Endothelial cell of umbilical vein (primary cell): ENCODE measurements around the gene MON1A. TPM values are rescaled to one million over a fixed set of nuclear protein-coding genes. Genes with fewer than 3 reads are reported as not detected.

Source experiments
- BruUV-seq: library from RNA; stranded (reverse); fragments of 400-500 nt; replicated peaks from 2 replicates; lab custom pipeline; 2021; lab: Mats Ljungman, UMichigan
- CTCF ChIA-PET: fragments of 300-600, 350-600 bp; sonication (Branson Sonifier 250); formaldehyde crosslinking; loops from one replicate; lab custom pipeline; 2021; ENCODE audit warnings: antibody characterized with exemption, inconsistent platforms; lab: Charles Lee
- POLR2A ChIA-PET: fragments of 300-600, 350-600 bp; sonication (Branson Sonifier 250); formaldehyde crosslinking; loops from one replicate; lab custom pipeline; 2021; ENCODE audit warnings: antibody characterized with exemption, inconsistent platforms; lab: Charles Lee
- DNase-seq: peaks from one replicate; pipeline ENCODE4 v3.0.0-alpha.2; 2011; ENCODE audit warnings: low read depth, low spot score
- FAIRE-seq: peaks from 2 replicates; lab custom pipeline; 2011; peaks lifted over from hg19 to GRCh38; lab: Jason Lieb, UNC
- H2AFZ ChIP-seq: 2 replicates; pipeline ENCODE4 v1.6.0; 2012; ENCODE audit warnings: low read depth, low read length, control low read depth, inconsistent platforms
- H3K27ac ChIP-seq: 2 replicates; pipeline ENCODE4 v1.5.1; 2011; ENCODE audit warnings: low read depth, mild to moderate bottlenecking, control low read depth, low read length, moderate library complexity; ENCODE audit not compliant: insufficient read depth
- H3K27me3 ChIP-seq, 2 experiments: 2 replicates each; pipeline versions ENCODE4 v1.6.0 to v1.6.1; 2011; ENCODE audit warnings: low read length in 2 of 2, mixed read lengths in 1 of 2; ENCODE audit not compliant: control insufficient read depth in 2 of 2, insufficient read depth in 2 of 2
- H3K36me3 ChIP-seq, 2 experiments: 2 replicates in 1 of 2; 3 replicates in 1 of 2; pipeline ENCODE4 v1.5.1; 2011; ENCODE audit warnings: low read length in 2 of 2, mild to moderate bottlenecking in 1 of 2, moderate library complexity in 1 of 2; ENCODE audit not compliant: control insufficient read depth in 2 of 2, insufficient read depth in 2 of 2; ENCODE audit errors: extremely low read depth in 1 of 2
- H3K4me1 ChIP-seq: 3 replicates; pipeline ENCODE4 v1.5.1; 2011; ENCODE audit warnings: mild to moderate bottlenecking, low read length; ENCODE audit not compliant: control insufficient read depth, insufficient read depth; ENCODE audit errors: extremely low read depth
- H3K4me2 ChIP-seq: 2 replicates; pipeline ENCODE4 v1.6.1; 2011; ENCODE audit warnings: low read length, control low read depth, mixed read lengths; ENCODE audit not compliant: insufficient read depth
- H3K4me3 ChIP-seq, 3 experiments: fragments of 200-600 bp in 1 of 3; sonication (generic), shearing (Covaris generic) in 1 of 3; replicated peaks in 1 of 3; 2 replicates each; pipeline ENCODE4 v1.5.1; 2011 to 2016; ENCODE audit warnings: control low read depth in 3 of 3, low read length in 3 of 3, mild to moderate bottlenecking in 2 of 3, inconsistent platforms in 1 of 3, low read depth in 1 of 3, moderate library complexity in 1 of 3; ENCODE audit not compliant: insufficient read depth in 1 of 3
- H3K79me2 ChIP-seq: 2 replicates; pipeline ENCODE4 v1.6.0; 2012; ENCODE audit warnings: low read length, inconsistent platforms; ENCODE audit not compliant: control insufficient read depth, insufficient read depth
- H3K9ac ChIP-seq: replicated peaks from 2 replicates; pipeline ENCODE3; 2011; ENCODE audit warnings: low read length, control low read depth; ENCODE audit not compliant: insufficient read depth; ENCODE audit errors: extremely low read depth
- H3K9me1 ChIP-seq: replicated peaks from 3 replicates; pipeline ENCODE4 v1.6.0; 2011; ENCODE audit warnings: mild to moderate bottlenecking, low read length; ENCODE audit not compliant: control insufficient read depth, insufficient read depth; ENCODE audit errors: extremely low read depth
- H3K9me3 ChIP-seq: replicated peaks from 2 replicates; pipeline ENCODE4 v1.5.1; 2012; ENCODE audit warnings: low read length, inconsistent platforms; ENCODE audit not compliant: control insufficient read depth, insufficient read depth
- H4K20me1 ChIP-seq: replicated peaks from 2 replicates; pipeline ENCODE3; 2011; ENCODE audit warnings: mild to moderate bottlenecking, low read length; ENCODE audit not compliant: control insufficient read depth, insufficient read depth; ENCODE audit errors: extremely low read depth
- CTCF ChIP-seq, 2 donors: IDR thresholded peaks; 1 replicate in 1 of 2; 2 replicates in 1 of 2; pipeline ENCODE4 v1.5.1; 2011; ENCODE audit warnings: low read length in 2 of 2, mild to moderate bottlenecking in 2 of 2, moderate library complexity in 2 of 2, control low read depth in 1 of 2, inconsistent platforms in 1 of 2, low read depth in 1 of 2; ENCODE audit not compliant: insufficient read depth in 1 of 2; ENCODE audit errors: extremely low read depth in 1 of 2
- EZH2 ChIP-seq: IDR thresholded peaks from 2 replicates; pipeline ENCODE4 v1.6.1; 2012; ENCODE audit warnings: borderline replicate concordance, low read depth, mild to moderate bottlenecking, moderate library complexity, low read length, inconsistent platforms; ENCODE audit not compliant: severe bottlenecking
- FOS ChIP-seq: IDR thresholded peaks from 2 replicates; pipeline ENCODE4 v1.6.1; 2011; ENCODE audit warnings: mild to moderate bottlenecking, low read length, moderate library complexity, borderline replicate concordance; ENCODE audit not compliant: insufficient read depth
- GATA2 ChIP-seq: IDR thresholded peaks from 2 replicates; pipeline ENCODE4 v1.7.0; 2011; ENCODE audit warnings: low read depth, mild to moderate bottlenecking, moderate library complexity, mixed read lengths, low read length; ENCODE audit not compliant: insufficient read length, insufficient read depth
- JUN ChIP-seq: IDR thresholded peaks from 2 replicates; pipeline ENCODE4 v1.6.1; 2011; ENCODE audit warnings: borderline replicate concordance, low read depth; ENCODE audit not compliant: insufficient read length, insufficient read depth
- MAX ChIP-seq: IDR thresholded peaks from 2 replicates; pipeline ENCODE4 v1.6.1; 2011; ENCODE audit not compliant: insufficient read depth, insufficient read length
- MYC ChIP-seq: IDR thresholded peaks from one replicate; pipeline ENCODE4 v1.6.1; 2011; ENCODE audit warnings: mild to moderate bottlenecking, low read depth, low read length
- POLR2A ChIP-seq: IDR thresholded peaks from 2 replicates; pipeline ENCODE4 v1.6.1; 2012; ENCODE audit warnings: low read depth, mild to moderate bottlenecking, control low read depth, low read length
- POLR2AphosphoS5 ChIP-seq: IDR thresholded peaks from 2 replicates; pipeline ENCODE4 v1.6.1; 2012; ENCODE audit warnings: low read depth, mild to moderate bottlenecking, control low read depth, low read length, moderate library complexity; ENCODE audit not compliant: insufficient read depth
- dilution Hi-C: fragments of 300-500 bp; cut with MboI; formaldehyde crosslinking; loops from one replicate; pipeline ENCODE4 v1.15.0; 2019; ENCODE audit warnings: low sequenced_read_pairs; ENCODE audit not compliant: extremely low pct_ligation_motif_present
- intact Hi-C: fragments of 100-400 bp; cut with micrococcal nuclease; formaldehyde crosslinking; loops from one replicate; pipeline ENCODE4 v1.10.0; 2022
- polyA plus RNA-seq, 4 experiments: library from polyadenylated mRNA; depleted of rRNA in 3 of 4; stranded (reverse) in 3 of 4; unstranded in 1 of 4; fragments of >200 nt; gene quantifications; 2 replicates each; pipeline versions ENCODE4 v1.2.1 to v1.2.3, GENCODE V29; 2011 to 2012; ENCODE audit warnings: missing spikeins in 1 of 4
- small RNA-seq: library from RNA; depleted of rRNA; stranded (forward); fragments of <200 nt; gene quantifications from one replicate; pipeline ENCODE3, GENCODE V24; 2012; ENCODE audit warnings: low replicate concordance, low read depth; ENCODE audit not compliant: insufficient read depth, insufficient read length
- total RNA-seq: library from RNA; stranded (reverse); gene quantifications from 2 replicates; pipeline ENCODE4 v1.2.3, GENCODE V29; 2021

The MON1A gene
- total and polyA plus RNA-seq, 2 donors (not counting 3 experiments of a cell fraction or from before 2014, with no cell fraction given), result 17.5 to 31.1 TPM

GRCh38 chr3:49859576-49860305 lies 69.9 kb downstream of the MON1A start:
- POLR2A ChIA-PET, result interaction anchor here (0.9 kb wide), 1 partner anchor 52 kb away, joined by 3 read pairs; no protein-coding TSS in a partner anchor
- H3K9me3 ChIP-seq, result no peaks in the 10 kb centered on the region
- H3K27ac ChIP-seq, result no peak overlapping the region
- no peak overlapping the region for H3K4me3 ChIP-seq
- FAIRE-seq, result no peak
- CTCF ChIA-PET, result interaction anchor here (1.2 kb wide), 1 partner anchor 21 kb away, joined by 4 read pairs; no protein-coding TSS in a partner anchor
- H3K4me2 ChIP-seq, result no peak overlapping the region
- peaks cover 12% of the 10 kb centered on the region for H3K4me1 ChIP-seq
- H3K79me2 ChIP-seq, result peaks cover 3% of the 10 kb centered on the region
- TF ChIP-seq JUN, result no peak
- TF ChIP-seq POLR2AphosphoS5, result no peak
- no peak for TF ChIP-seq GATA2
- no peak for TF ChIP-seq MAX
- TF ChIP-seq POLR2A, result no peak
- TF ChIP-seq CTCF (IDR thresholded peaks at IDR 0.05; ENCODE audit: extremely low read depth in 1 of 2, insufficient read depth in 1 of 2, low read depth in 1 of 2, low read length in 2 of 2), result no peak
- TF ChIP-seq EZH2, result no peak
- TF ChIP-seq FOS, result no peak
- TF ChIP-seq MYC, result no peak
- no peak for DNase-seq
- H2AFZ ChIP-seq, result no peak overlapping the region
- no peaks in the 10 kb centered on the region for H3K9me1 ChIP-seq
- peaks cover 0 to 9% of the 10 kb centered on the region in 2 experiments for H3K27me3 ChIP-seq
- intact Hi-C loops (no loop called here), dilution Hi-C loops (no loop called here)
- H4K20me1 ChIP-seq, result no peaks in the 10 kb centered on the region
- H3K9ac ChIP-seq, result no peak overlapping the region
- no peaks in the 10 kb centered on the region for H3K36me3 ChIP-seq
- BruUV-seq, result no TSS peak

Small RNA genes lying within 50 kb of the gene (small RNA-seq; reads per million reads assigned to genes)
- gene RN7SL217P, result not detected

Other genes starting within 250 kb of the MON1A start
- 6.1 and 8.7 TPM in 2 replicates for gene MST1, start 240.3 kb downstream of the MON1A start, total RNA-seq
- 15.3 and 17.5 TPM in 2 replicates for gene MST1, start 240.3 kb downstream of the MON1A start, polyA plus RNA-seq
- 43.4 and 51.0 TPM in 2 replicates for gene RNF123, start 240.3 kb downstream of the MON1A start, total RNA-seq
- gene RNF123, start 240.3 kb downstream of the MON1A start, polyA plus RNA-seq, result 59.3 and 67.2 TPM in 2 replicates
- 0.21 TPM in 1 of 2 replicates, not detected in the other for gene AMIGO3, start 210.1 kb downstream of the MON1A start, total RNA-seq
- gene AMIGO3, start 210.1 kb downstream of the MON1A start, polyA plus RNA-seq, result 0.21 and 1.2 TPM in 2 replicates
- 52.5 and 54.5 TPM in 2 replicates for gene GMPPB, start 205.9 kb downstream of the MON1A start, total RNA-seq
- 61.2 and 62.0 TPM in 2 replicates for gene GMPPB, start 205.9 kb downstream of the MON1A start, polyA plus RNA-seq
- 54.6 and 60.8 TPM in 2 replicates for gene IP6K1, start 143.3 kb downstream of the MON1A start, total RNA-seq
- gene IP6K1, start 143.3 kb downstream of the MON1A start, polyA plus RNA-seq, result 42.7 and 47.0 TPM in 2 replicates
- not detected in 2 replicates for gene CDHR4, start 129.9 kb downstream of the MON1A start, total RNA-seq
- 0.19 TPM in 1 of 2 replicates, not detected in the other for gene CDHR4, start 129.9 kb downstream of the MON1A start, polyA plus RNA-seq
- 24.0 and 26.5 TPM in 2 replicates for gene INKA1, start 126.5 kb downstream of the MON1A start, total RNA-seq
- gene INKA1, start 126.5 kb downstream of the MON1A start, polyA plus RNA-seq, result 37.8 and 57.7 TPM in 2 replicates
- 41.9 and 57.4 TPM in 2 replicates for gene UBA7, start 115.9 kb downstream of the MON1A start, total RNA-seq
- 80.7 and 98.7 TPM in 2 replicates for gene UBA7, start 115.9 kb downstream of the MON1A start, polyA plus RNA-seq
- 11.5 and 13.4 TPM in 2 replicates for gene TRAIP, start 73.2 kb downstream of the MON1A start, total RNA-seq
- 8.6 and 9.5 TPM in 2 replicates for gene TRAIP, start 73.2 kb downstream of the MON1A start, polyA plus RNA-seq
- gene CAMKV, start 59.9 kb downstream of the MON1A start, total RNA-seq, result not detected in 2 replicates
- not detected in 2 replicates for gene CAMKV, start 59.9 kb downstream of the MON1A start, polyA plus RNA-seq
- gene MST1R, start 25.9 kb downstream of the MON1A start, total RNA-seq, result 0.93 and 1.5 TPM in 2 replicates
- 2.4 and 3.6 TPM in 2 replicates for gene MST1R, start 25.9 kb downstream of the MON1A start, polyA plus RNA-seq
- 94.5 and 96.0 TPM in 2 replicates for gene RBM6, start 10.3 kb upstream of the MON1A start, total RNA-seq
- 24.6 and 30.4 TPM in 2 replicates for gene RBM6, start 10.3 kb upstream of the MON1A start, polyA plus RNA-seq
- 188 and 190 TPM in 2 replicates for gene RBM5, start 159.1 kb upstream of the MON1A start, total RNA-seq
- gene RBM5, start 159.1 kb upstream of the MON1A start, polyA plus RNA-seq, result 218 and 281 TPM in 2 replicates
- gene SEMA3F, start 225.5 kb upstream of the MON1A start, total RNA-seq, result 99.1 and 143 TPM in 2 replicates
- 64.8 and 65.8 TPM in 2 replicates for gene SEMA3F, start 225.5 kb upstream of the MON1A start, polyA plus RNA-seq